WTC11 (cell line): ENCODE results near the gene MTFR2. TPM values are rescaled to one million over a fixed set of nuclear protein-coding genes. Genes with fewer than 3 reads are reported as not detected.

ENCODE experiments used
- ATAC-seq: fragments of 200-7000 bp; cut with Tn5 transposase; 2 replicates; pipeline ENCODE4 v1.10.0; 2021; ENCODE audit warnings: mild to moderate bottlenecking, moderate library complexity
- CTCF ChIA-PET: fragments of 300-600 bp; sonication (Branson Sonifier 250); formaldehyde crosslinking; loops from one replicate; lab custom pipeline; 2021; ENCODE audit warnings: antibody characterized with exemption; lab: Charles Lee
- POLR2A ChIA-PET: fragments of 350-600 bp; sonication (Branson Sonifier 250); formaldehyde crosslinking; loops from one replicate; lab custom pipeline; 2021; ENCODE audit warnings: antibody characterized with exemption; lab: Charles Lee
- DNase-seq: peaks from one replicate; pipeline ENCODE4 v3.0.0; 2021; ENCODE audit warnings: low spot score
- H3K27ac Mint-ChIP-seq: 2 replicates; pipeline ENCODE4 v1.8.0; 2021; ENCODE audit warnings: mixed read lengths
- H3K27me3 Mint-ChIP-seq: 2 replicates; pipeline ENCODE4 v1.8.0; 2021; ENCODE audit warnings: low read depth, mild to moderate bottlenecking, moderate library complexity, mixed read lengths
- H3K36me3 Mint-ChIP-seq: 2 replicates; pipeline ENCODE4 v1.8.0; 2021; ENCODE audit warnings: mixed read lengths
- H3K4me1 Mint-ChIP-seq: 2 replicates; pipeline ENCODE4 v1.8.0; 2022; ENCODE audit warnings: mixed read lengths
- H3K4me3 Mint-ChIP-seq: 2 replicates; pipeline ENCODE4 v1.8.0; 2021; ENCODE audit warnings: mild to moderate bottlenecking, moderate library complexity, mixed read lengths
- H3K9me3 Mint-ChIP-seq: 2 replicates; pipeline ENCODE4 v1.8.0; 2021; ENCODE audit warnings: mixed read lengths
- ARID4B ChIP-seq: sonication (generic); formaldehyde crosslinking; IDR thresholded peaks from 2 replicates; pipeline ENCODE4 v1.8.0; 2023; ENCODE audit warnings: missing genetic modification reagents, mild to moderate bottlenecking, borderline replicate concordance
- ATF6 ChIP-seq: sonication (generic); formaldehyde crosslinking; IDR thresholded peaks from 2 replicates; pipeline ENCODE4 v1.8.1; 2023; ENCODE audit warnings: mild to moderate bottlenecking, missing genetic modification reagents
- E2F1 ChIP-seq: sonication (generic); formaldehyde crosslinking; IDR thresholded peaks from 2 replicates; pipeline ENCODE4 v1.8.0; 2022; ENCODE audit warnings: mild to moderate bottlenecking, missing genetic modification reagents
- ETV6 ChIP-seq: sonication (generic); formaldehyde crosslinking; IDR thresholded peaks from 2 replicates; pipeline ENCODE4 v1.8.1; 2022; ENCODE audit warnings: mild to moderate bottlenecking, missing genetic modification reagents
- FOXJ3 ChIP-seq: sonication (generic); formaldehyde crosslinking; IDR thresholded peaks from 2 replicates; pipeline ENCODE4 v1.9.0; 2021; ENCODE audit warnings: missing genetic modification reagents, mild to moderate bottlenecking, borderline replicate concordance
- IRF1 ChIP-seq: sonication (generic); formaldehyde crosslinking; IDR thresholded peaks from 2 replicates; pipeline ENCODE4 v1.8.0; 2023; ENCODE audit warnings: missing genetic modification reagents
- MAX ChIP-seq: sonication (generic); formaldehyde crosslinking; IDR thresholded peaks from 2 replicates; pipeline ENCODE4 v1.8.0; 2022; ENCODE audit warnings: mild to moderate bottlenecking, missing genetic modification reagents
- NR1H2 ChIP-seq: sonication (generic); formaldehyde crosslinking; IDR thresholded peaks from 2 replicates; pipeline ENCODE4 v1.9.0; 2021; ENCODE audit warnings: mild to moderate bottlenecking, moderate library complexity, missing genetic modification reagents
- NR2C2 ChIP-seq: sonication (generic); formaldehyde crosslinking; IDR thresholded peaks from 2 replicates; pipeline ENCODE4 v1.8.0; 2022; ENCODE audit warnings: mild to moderate bottlenecking, missing genetic modification reagents
- OVOL2 ChIP-seq: fragments of 250-450 bp; sonication (Bioruptor Pico); IDR thresholded peaks from 2 replicates; pipeline ENCODE4 v1.9.0; 2021; ENCODE audit warnings: mild to moderate bottlenecking, borderline replicate concordance
- PRRX2 ChIP-seq: fragments of 250-450 bp; sonication (Bioruptor Pico); IDR thresholded peaks from 2 replicates; pipeline ENCODE4 v1.8.0; 2021; ENCODE audit warnings: mild to moderate bottlenecking
- SMAD3 ChIP-seq: sonication (generic); formaldehyde crosslinking; IDR thresholded peaks from 2 replicates; pipeline ENCODE4 v1.8.0; 2022; ENCODE audit warnings: missing genetic modification reagents, mild to moderate bottlenecking, borderline replicate concordance
- TEAD1 ChIP-seq: sonication (generic); formaldehyde crosslinking; IDR thresholded peaks from 2 replicates; pipeline ENCODE4 v1.8.0; 2022; ENCODE audit warnings: mild to moderate bottlenecking, missing genetic modification reagents
- ZNF232 ChIP-seq: sonication (generic); formaldehyde crosslinking; IDR thresholded peaks from 2 replicates; pipeline ENCODE4 v1.8.0; 2022; ENCODE audit warnings: mild to moderate bottlenecking, missing genetic modification reagents
- total RNA-seq: library from RNA; stranded (reverse); gene quantifications from 3 replicates; pipeline ENCODE4 v1.2.3, GENCODE V29; 2021
- TF ChIP-seq, protein P1 (sequence below): sonication (generic); formaldehyde crosslinking; IDR thresholded peaks from 2 replicates; pipeline ENCODE4 v1.8.0; 2022; ENCODE audit warnings: mild to moderate bottlenecking, missing genetic modification reagents
- TF ChIP-seq, protein P2 (sequence below): sonication (generic); formaldehyde crosslinking; IDR thresholded peaks from 2 replicates; pipeline ENCODE4 v1.8.0; 2022; ENCODE audit warnings: mild to moderate bottlenecking, missing genetic modification reagents

MTFR2 gene
- total RNA-seq, 1 experiment from 2014 or later = 8.5 TPM

DNA sequence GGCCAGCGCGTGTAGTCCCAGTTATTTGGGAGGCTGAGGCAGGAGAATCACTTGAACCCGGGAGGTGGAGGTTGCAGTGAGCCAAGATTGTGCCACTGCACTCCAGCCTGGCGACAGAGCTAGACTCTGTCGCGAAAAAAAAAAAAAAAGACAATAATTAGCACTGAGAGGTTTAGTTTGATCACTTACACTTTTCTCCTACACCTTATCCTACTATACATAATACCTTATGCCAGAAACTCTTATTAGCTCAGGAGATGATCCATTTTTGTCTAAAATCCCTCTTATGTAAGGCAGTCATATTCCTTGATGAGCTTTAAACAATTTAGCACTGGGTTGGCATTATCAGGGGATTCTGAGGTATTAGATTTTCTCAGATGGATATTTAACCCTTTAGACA is 3.6 kb upstream of the MTFR2 start:
- ChIA-PET CTCF (no interaction called here), POLR2A (interaction anchor here (0.7 kb wide), 1 partner anchor 1151 kb away, joined by 3 read pairs; no protein-coding TSS in a partner anchor)
- DNase-seq (no peak), ATAC-seq (no peak)
- no peak overlapping the region for H3K4me3 Mint-ChIP-seq
- H3K9me3 Mint-ChIP-seq = no peaks in the 10 kb centered on the region
- H3K36me3 Mint-ChIP-seq = peaks cover 9% of the 10 kb centered on the region
- no peaks in the 10 kb centered on the region for H3K27me3 Mint-ChIP-seq
- TF ChIP-seq OVOL2 (CRISPR knock-in tag) = no peak
- TF ChIP-seq ZNF232 (CRISPR knock-in tag) = no peak
- TF ChIP-seq IRF1 (CRISPR knock-in tag) = no peak
- no peak for TF ChIP-seq TEAD1 (CRISPR knock-in tag)
- 0 out of 2 replicates have a peak, but pooled peaks have one; percentile 21 for TF ChIP-seq PRRX2 (CRISPR knock-in tag)
- no peak for TF ChIP-seq NR2C2 (CRISPR knock-in tag)
- TF ChIP-seq, protein P1, sequence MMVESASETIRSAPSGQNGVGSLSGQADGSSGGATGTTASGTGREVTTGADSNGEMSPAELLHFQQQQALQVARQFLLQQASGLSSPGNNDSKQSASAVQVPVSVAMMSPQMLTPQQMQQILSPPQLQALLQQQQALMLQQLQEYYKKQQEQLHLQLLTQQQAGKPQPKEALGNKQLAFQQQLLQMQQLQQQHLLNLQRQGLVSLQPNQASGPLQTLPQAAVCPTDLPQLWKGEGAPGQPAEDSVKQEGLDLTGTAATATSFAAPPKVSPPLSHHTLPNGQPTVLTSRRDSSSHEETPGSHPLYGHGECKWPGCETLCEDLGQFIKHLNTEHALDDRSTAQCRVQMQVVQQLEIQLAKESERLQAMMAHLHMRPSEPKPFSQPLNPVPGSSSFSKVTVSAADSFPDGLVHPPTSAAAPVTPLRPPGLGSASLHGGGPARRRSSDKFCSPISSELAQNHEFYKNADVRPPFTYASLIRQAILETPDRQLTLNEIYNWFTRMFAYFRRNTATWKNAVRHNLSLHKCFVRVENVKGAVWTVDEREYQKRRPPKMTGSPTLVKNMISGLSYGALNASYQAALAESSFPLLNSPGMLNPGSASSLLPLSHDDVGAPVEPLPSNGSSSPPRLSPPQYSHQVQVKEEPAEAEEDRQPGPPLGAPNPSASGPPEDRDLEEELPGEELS (CRISPR knock-in tag) = no peak
- H3K27ac Mint-ChIP-seq = no peak overlapping the region
- peaks cover 16% of the 10 kb centered on the region for H3K4me1 Mint-ChIP-seq

- H3K4me1 Mint-ChIP-seq = peaks cover 17% of the 10 kb centered on the region
- H3K9me3 Mint-ChIP-seq = no peaks in the 10 kb centered on the region
- H3K27ac Mint-ChIP-seq = no peak overlapping the region
- H3K27me3 Mint-ChIP-seq = no peaks in the 10 kb centered on the region
- H3K4me3 Mint-ChIP-seq = no peak overlapping the region
- H3K36me3 Mint-ChIP-seq = no peaks in the 10 kb centered on the region
- ChIA-PET CTCF (interaction anchor here (2.6 kb wide), 1 partner anchor 298 kb away, joined by 13 read pairs; the partner anchor contains the start of gene MAP7), POLR2A (interaction anchor here (1.7 kb wide), 1 partner anchor 38 kb away, joined by 8 read pairs; the partner anchor contains the start of gene BCLAF1)
- DNase-seq (no peak), ATAC-seq (no peak)
- TF ChIP-seq MAX (CRISPR knock-in tag) (no peak), ETV6 (no peak), E2F1 (CRISPR knock-in tag) (no peak), ARID4B (CRISPR knock-in tag) (no peak), ATF6 (no peak), SMAD3 (no peak), NR1H2 (no peak), FOXJ3 (CRISPR knock-in tag) (no peak)
- TF ChIP-seq, protein P2, sequence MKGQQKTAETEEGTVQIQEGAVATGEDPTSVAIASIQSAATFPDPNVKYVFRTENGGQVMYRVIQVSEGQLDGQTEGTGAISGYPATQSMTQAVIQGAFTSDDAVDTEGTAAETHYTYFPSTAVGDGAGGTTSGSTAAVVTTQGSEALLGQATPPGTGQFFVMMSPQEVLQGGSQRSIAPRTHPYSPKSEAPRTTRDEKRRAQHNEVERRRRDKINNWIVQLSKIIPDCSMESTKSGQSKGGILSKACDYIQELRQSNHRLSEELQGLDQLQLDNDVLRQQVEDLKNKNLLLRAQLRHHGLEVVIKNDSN (CRISPR knock-in tag) = no peak
- TF ChIP-seq, protein P1 (CRISPR knock-in tag) = no peak
Observed at GRCh38 chr6:136252441-136252840, 2.3 kb upstream of the MTFR2 start.
